Fibroblast of pulmonary artery (primary cell): ENCODE measurements around the gene ATP2B2.

Experiments used
- DNase-seq: peaks from one replicate; pipeline ENCODE4 v3.0.0-alpha.2; 2010; ENCODE audit warnings: low read depth
- H3K4me3 ChIP-seq: replicated peaks from 2 replicates; pipeline ENCODE4 v1.5.1; 2011; ENCODE audit warnings: low read depth, mild to moderate bottlenecking, control low read depth, low read length, moderate library complexity
- TF ChIP-seq, protein P1 (sequence below): IDR thresholded peaks from 2 replicates; pipeline ENCODE4 v1.5.1; 2011; ENCODE audit warnings: mild to moderate bottlenecking, control low read depth, low read length, inconsistent platforms; ENCODE audit errors: missing control alignments

Gene ATP2B2

DNA sequence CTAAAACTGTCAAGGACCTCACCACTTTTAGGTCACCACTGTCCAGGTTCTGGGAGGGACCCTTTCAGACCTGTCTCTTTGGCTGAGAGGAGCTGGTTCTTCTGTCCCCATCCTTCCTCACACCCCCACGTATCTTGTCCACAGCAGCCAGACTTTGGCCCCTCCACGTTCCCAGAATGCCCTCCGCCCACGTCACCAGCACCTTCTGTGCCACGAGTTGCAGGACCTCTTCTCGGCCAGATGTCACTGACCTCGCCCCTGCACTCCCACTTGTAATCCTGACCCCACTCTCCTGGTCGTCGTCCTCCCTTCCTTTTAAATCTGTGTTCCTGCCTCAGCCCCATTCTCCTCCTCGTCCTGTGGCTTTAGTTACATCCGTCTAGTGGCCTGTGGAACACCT, 161.9 kb downstream of the ATP2B2 start:
- DNase-seq = no peak
- TF ChIP-seq, protein P1, sequence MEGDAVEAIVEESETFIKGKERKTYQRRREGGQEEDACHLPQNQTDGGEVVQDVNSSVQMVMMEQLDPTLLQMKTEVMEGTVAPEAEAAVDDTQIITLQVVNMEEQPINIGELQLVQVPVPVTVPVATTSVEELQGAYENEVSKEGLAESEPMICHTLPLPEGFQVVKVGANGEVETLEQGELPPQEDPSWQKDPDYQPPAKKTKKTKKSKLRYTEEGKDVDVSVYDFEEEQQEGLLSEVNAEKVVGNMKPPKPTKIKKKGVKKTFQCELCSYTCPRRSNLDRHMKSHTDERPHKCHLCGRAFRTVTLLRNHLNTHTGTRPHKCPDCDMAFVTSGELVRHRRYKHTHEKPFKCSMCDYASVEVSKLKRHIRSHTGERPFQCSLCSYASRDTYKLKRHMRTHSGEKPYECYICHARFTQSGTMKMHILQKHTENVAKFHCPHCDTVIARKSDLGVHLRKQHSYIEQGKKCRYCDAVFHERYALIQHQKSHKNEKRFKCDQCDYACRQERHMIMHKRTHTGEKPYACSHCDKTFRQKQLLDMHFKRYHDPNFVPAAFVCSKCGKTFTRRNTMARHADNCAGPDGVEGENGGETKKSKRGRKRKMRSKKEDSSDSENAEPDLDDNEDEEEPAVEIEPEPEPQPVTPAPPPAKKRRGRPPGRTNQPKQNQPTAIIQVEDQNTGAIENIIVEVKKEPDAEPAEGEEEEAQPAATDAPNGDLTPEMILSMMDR = no peak
- no peak overlapping the region for H3K4me3 ChIP-seq

DNA sequence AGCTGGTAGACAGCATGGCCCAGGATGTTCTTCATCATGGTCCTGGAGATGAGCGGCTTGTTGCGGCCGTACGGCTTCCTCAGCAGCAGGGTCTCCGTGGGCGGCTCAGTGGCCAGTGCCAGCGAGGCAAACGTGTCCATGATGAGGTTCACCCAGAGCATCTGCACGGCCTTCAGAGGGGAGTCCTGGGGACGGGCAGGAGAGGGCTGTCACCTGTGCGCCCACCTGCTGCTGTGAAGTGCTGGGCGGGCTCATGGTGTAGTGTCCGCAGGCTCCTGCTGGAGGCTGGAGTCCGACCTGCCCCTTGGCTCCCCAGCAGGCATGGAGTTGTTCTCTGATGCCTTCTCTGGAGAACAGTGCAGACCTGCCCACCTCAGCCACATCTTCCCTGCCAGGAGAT, 162.6 kb downstream of the ATP2B2 start:
- H3K4me3 ChIP-seq = no peak overlapping the region
- TF ChIP-seq, protein P1 = no peak
- no peak for DNase-seq

DNA sequence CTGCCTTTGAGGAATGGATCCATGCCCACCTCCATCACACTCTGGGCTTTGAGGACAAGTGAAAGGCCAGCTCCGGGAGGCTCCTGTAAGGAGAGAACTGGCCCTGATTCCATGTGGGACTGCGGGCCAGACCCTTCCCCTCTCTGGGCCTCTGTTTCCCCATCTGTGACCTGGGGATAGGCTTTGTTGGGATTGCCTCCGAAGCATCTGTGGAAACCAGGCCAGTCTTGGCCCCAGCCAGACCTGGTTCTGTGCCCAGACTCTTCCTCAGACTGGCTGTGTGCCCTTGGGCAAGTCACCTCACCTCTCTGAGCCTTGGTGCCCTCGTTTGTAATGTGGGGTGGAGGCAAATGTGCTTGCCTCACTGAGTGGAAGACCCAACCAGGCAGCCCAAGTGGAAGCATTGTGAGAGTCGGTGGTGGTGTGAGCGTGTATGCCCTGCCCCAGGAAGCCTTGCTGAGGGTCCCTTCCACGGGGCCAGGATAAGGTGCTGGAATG, 163.4 kb downstream of the ATP2B2 start:
- H3K4me3 ChIP-seq = no peak overlapping the region
- TF ChIP-seq, protein P1 = no peak
- DNase-seq = no peak

DNA sequence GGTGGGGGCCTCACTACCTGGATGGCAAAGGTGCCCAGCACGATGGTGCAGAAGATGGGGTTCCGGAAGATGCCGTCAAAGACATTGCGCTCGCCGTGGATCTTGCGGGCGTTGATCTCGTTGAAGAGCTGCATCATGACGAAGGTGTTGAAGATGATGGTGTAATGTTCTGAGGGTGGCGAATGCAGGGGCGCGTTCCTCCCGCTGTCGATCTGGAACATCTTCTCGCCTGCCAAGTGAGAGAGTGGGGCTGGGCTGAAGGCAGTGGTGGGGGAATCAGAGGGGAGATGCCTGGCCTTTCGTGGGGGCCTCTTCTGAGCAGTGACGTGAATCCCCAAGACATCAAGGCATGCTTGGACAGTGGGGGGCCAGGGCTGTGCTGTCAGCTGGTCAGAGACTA, 164.9 kb downstream of the ATP2B2 start:
- H3K4me3 ChIP-seq = no peak overlapping the region
- TF ChIP-seq, protein P1 = no peak
- DNase-seq = no peak

DNA sequence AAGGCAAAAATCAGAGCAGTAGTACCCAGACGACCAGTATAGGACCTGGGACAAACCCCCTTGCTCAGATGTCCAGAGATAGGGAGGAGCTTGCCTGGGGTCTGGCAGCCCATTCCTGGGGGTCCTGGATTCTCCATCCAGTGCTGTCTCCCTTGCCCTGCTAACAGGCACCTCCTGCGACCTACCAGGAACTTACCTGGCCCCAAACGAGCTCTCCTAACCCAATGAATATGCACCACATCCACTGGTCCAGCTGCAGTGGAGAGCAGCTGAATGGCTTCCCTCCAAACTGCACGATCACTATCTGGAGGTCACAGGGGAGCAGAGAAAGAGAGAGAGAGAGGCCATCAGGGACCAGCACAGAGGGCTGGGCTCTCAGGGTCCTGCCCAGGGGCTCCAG, 165.3 kb downstream of the ATP2B2 start:
- H3K4me3 ChIP-seq = no peak overlapping the region
- no peak for DNase-seq
- TF ChIP-seq, protein P1 = no peak

DNA sequence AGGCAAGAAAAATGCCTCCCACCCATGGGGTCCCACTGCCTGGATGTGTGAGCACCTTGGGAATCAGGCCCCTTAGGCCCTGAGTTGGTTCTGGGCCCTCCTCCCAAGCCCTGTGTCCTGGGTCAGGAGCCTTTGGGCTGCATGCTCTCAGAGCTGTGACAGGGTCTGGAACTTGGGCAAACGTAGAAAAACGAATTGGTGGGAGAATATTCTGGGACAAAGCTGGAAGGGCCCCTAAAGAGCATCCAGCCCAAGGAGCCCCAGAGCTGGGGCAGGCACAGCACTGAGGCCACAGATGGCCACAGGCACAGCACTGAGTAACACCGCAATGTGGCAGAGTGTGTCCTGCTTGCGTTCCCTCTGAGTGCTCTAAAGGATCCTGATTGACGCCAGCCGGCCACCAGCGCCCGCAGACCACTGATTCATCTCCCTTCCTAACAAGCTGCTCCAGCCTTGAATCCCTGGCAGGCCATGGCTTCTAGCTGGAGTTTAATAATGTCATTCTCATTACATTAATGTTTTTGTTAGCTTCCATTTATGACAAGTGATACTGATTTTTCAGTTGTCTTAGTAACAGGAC, 165.9 kb downstream of the ATP2B2 start:
- no peak overlapping the region for H3K4me3 ChIP-seq
- TF ChIP-seq, protein P1 = no peak
- DNase-seq = no peak
